Amniotic stem cell (primary cell): ENCODE measurements around the gene MKNK2.

Experiments used
- DNase-seq: peaks from one replicate; lab custom pipeline; 2025; lab: John Stamatoyannopoulos, UW

MKNK2 gene

GRCh38 chr19:2057484-2058469, 6.7 kb upstream of the MKNK2 start:
- DNase-seq: no peak

DNA sequence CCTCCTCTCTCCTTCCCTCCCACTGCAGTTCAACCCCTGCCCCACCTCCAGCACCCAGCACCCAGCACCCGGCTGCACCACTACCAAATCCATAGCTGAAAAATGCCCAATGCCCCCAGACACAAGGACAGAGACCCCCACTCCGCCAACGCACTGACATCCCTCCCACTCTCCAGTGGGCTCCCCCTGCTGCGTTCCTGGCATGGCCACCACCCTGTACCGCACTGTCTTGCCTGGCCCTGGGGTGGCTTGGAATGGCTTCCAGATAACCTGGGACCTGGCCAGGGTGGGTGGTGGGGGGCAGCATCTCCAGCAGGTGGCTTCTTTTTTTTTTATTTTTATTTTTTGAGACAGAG, 5.8 kb upstream of the MKNK2 start:
- no peak for DNase-seq

GRCh38 chr19:2055931-2056836, 5.1 kb upstream of the MKNK2 start:
- no peak for DNase-seq

DNA sequence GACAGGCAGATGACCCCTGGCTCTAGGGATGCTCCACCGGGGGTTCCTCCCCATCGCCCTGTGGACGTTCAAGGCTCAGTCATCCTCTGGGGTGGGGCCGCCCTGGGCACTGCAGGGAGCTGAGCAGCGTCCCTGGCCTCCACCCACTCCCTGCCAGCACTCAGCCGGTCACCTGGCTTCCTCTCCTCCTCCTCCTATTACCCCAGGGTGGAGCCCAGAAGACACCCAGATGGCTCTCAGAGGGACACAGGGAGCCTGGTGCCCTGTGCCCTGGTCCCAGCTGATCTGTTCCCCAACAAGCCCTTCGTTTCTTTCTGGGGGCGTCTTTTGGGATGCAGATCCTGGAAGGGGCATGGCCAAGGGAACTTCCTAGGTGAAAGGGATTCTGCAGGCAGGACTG, 3.7 kb upstream of the MKNK2 start:
- no peak for DNase-seq

- DNase-seq: no peak
Observed at GRCh38 chr19:2053601-2054389, 2.8 kb upstream of the MKNK2 start.

GRCh38 chr19:2051773-2052704, 995 bp upstream of the MKNK2 start:
- DNase-seq: no peak

DNA sequence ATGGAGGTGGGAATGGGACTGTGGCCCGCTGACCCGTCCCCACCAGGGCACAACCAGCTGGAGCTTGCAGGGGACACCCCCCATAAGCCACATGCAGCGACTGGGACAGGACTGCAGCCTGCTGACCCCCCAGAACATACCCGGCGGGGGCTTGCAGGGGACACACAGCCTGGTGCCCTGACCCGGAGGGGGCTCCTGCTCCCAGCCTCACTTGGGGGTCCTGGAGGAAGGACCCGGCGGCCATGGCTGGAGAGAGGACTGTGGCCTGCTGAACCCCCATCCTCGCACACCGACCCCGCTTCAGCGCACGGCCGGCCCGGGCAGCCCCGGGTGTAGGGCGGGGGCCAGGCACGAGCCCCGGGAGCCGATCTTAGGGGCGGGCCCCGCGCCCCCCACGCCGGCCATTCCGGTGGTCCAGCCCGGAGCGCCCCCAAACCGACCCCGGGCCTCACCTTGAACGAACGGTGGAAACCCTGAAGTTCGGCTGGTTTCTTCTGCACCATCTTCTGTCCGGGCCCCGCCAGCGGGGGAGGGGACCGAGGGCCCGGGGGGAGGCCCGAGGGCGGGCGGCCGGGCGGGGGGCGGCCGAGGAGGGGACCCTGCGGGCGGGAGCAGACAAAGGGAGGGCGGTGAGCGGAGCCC, 574 bp downstream of the MKNK2 start:
- DNase-seq: no peak

DNA sequence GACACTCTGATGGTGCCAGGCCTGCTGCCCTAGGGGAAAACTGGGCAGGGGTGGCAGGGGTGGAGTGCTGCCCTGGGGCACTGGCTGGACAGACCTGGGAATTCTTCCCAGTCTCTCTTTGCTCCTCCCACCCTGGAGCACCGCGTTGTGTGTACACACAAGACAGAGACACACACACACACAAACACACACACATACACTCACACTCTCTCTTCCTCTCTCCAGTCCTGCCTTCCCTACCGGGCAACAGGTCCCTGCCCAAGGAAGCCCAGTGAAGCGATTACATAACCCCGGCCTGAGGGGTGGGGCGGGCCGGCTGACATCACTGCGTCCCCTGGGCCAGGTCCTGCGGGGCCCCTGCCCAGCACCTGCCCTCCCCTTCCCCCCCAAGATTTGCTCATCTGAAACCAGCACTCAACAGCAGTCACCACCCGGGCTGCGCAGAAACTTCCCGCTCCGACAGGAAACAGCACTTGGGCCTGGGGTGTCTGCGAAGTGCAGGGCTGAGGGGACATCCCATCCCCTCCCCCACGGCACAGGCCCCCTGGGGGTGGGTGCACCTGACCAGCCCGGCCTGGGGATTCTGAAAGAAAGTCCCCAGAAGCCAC, 1.2 kb downstream of the MKNK2 start:
- DNase-seq: no peak

GRCh38 chr19:2048959-2049740, 1.9 kb downstream of the MKNK2 start:
- DNase-seq: no peak

DNA sequence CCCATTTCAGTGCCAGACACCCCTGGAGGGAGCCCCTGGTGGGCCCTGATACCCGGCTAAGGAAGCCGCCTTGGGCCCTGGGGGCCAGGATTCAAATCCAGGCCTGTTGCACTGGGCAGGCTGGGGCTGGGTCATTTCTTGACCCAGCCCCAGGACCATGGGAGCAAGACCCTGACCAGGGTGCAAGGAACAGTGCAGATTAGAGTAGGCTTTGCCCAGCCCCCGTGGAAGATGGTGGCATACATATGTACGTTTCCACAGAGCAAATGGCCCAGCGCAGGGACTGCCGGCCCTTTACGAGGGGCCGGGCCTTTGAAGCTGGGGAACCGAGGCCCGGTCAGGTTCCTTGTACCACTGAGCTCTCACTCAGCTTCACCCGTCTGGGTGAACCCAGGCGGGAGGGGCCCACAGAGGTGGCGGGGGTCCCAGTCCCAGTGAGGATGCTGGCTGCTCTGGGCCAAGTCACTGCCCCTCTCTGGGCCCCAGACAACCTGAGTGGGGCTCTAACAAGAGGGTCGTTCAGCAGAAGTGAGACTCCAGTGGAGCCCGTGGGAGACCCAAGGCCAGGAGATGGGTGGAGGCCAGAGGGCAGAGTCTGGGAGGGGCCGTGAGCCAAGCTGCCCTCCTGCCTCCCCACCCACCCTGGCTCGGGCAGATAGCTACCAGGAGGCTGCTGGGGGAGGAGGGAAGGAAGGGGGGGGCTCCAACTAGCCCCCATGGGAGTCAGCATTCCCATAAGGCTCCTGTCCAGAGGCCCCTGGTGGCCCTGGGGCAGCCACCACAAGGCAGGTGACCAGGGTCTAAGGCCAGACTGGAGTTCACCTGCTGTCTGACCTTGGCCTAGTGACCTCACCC, 2.7 kb downstream of the MKNK2 start:
- no peak for DNase-seq

DNA sequence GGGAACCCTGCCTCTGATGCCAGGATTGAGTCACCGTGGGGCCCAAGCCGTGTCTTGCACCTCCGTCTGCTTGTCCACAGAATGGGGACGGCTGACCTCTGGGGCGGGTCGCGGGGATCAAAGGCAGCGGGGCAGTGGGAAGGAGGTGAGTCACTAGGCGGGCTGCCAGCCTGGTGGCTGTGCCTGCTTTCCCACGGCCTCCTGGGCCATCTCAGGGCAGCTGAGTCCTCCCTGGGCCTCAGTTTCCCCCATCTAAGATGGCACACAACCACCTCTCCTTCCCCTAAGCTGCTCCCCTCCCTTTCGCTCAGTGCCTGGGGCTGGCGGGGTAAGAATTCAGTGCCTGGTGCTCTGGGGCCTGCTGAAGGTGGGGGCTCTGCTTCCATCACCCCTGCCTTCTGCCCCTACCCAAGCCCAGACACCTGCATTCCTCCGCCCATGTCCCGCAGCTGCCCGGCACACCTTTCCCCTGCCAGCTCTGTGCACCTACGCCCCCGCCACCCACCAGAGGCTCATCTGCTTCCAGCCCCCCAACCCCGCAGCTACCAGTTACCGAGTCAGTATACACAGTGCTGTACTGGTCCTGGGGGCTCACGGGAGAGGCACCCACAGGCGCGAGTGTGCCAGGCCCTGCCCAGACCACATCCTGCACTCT, 3.5 kb downstream of the MKNK2 start:
- no peak for DNase-seq

GRCh38 chr19:2047076-2047448, 4.0 kb downstream of the MKNK2 start:
- DNase-seq: no peak

GRCh38 chr19:2046046-2046907, 4.8 kb downstream of the MKNK2 start:
- DNase-seq: no peak

DNA sequence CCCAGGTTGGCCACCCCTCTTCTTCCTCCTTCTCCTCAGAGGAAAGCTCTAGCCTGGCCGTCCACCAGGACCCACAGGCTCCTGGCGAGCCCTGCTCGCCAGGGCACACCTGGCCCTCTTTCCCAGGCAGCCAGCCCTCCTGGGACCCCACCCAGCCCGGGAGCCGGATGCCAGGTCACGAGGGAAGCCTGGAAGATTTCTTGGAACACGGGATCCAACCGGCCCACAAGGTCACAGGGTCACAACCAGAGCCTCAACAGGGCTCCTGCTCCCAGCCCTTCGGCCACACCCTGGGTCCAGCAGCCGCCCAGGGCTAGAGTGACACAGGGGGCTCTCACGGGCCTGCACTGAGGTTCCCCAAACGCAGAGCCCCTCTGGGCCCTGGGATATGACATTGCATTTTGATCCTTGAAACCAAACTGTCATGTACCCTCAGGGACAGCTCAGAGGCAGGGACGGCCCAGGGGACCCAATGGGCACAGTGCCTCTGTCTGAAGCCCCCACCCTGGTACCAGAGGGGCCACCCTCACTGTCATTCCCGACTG, 5.5 kb downstream of the MKNK2 start:
- DNase-seq: no peak

DNA sequence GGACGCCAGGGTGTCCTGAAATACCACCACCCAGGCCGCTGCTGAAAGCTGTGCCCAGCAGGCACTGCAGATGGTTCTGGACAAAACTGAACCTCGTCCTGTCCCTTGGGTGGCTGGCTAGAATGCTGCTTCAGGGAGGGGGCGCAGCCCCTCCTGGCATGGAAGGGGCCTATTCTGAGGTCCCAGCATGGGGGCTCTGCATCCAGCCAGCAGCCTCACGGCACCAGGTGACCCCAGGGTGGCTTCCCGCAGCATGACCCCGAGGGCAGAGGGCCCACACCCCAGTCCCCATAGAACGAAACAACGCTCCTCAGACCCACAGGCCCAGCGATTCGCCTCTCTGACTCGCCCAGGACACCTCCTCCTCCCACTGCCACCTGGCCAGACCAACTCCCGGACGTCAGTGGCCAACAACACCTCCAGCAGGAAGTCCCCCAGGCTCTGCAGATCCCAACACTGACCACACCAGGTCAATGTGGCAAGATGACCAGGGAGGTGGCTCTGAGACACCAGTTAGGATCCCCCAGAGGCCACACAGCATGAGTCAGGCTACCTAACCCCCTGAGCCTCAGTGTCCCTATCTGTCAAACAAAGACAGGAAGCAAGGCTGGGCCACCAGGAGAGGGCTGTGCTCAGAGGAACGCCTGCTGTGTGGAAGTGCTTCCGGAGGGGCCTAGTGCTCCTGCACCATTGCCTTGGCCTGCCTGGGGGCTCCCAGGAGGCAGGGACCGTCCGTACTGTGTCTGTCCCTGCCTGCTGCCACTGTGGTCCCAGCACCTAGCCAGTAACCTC, 6.1 kb downstream of the MKNK2 start:
- no peak for DNase-seq
